ENCODE results near the gene SLC25A43.

Gene SLC25A43

GRCh38 chrX:119398974-119399771 lies at the start of gene SLC25A43:
Gene SLC25A43, plus strand, starts transcription at chrX:119399336. Its CDS starts 68 bp downstream, at chrX:119399404.
- TF ChIP-seq GATA2 (IDR thresholded peaks at IDR 0.05; ENCODE audit: low read depth, low read length) (no peak), GATA3 (IDR thresholded peaks at IDR 0.05; ENCODE audit: low read depth, low read length) (no peak)

- TF ChIP-seq GATA3 (IDR thresholded peaks at IDR 0.05; ENCODE audit: low read depth, low read length): no peak
- TF ChIP-seq GATA2 (IDR thresholded peaks at IDR 0.05; ENCODE audit: low read depth, low read length): no peak
Observed at GRCh38 chrX:119359618-119360382, 39.3 kb upstream of the SLC25A43 start.

- TF ChIP-seq GATA3 (IDR thresholded peaks at IDR 0.05; ENCODE audit: low read depth, low read length): no peak
- no peak for TF ChIP-seq GATA2 (IDR thresholded peaks at IDR 0.05; ENCODE audit: low read depth, low read length)
Observed at GRCh38 chrX:119363391-119363790, 35.7 kb upstream of the SLC25A43 start.

- TF ChIP-seq GATA3 (IDR thresholded peaks at IDR 0.05; ENCODE audit: low read depth, low read length): no peak
- no peak for TF ChIP-seq GATA2 (IDR thresholded peaks at IDR 0.05; ENCODE audit: low read depth, low read length)
Observed at GRCh38 chrX:119374736-119375135, 24.4 kb upstream of the SLC25A43 start.

GRCh38 chrX:119375561-119375960 lies 23.6 kb upstream of the SLC25A43 start:
- TF ChIP-seq GATA2 (IDR thresholded peaks at IDR 0.05; ENCODE audit: low read depth, low read length): no peak
- TF ChIP-seq GATA3 (IDR thresholded peaks at IDR 0.05; ENCODE audit: low read depth, low read length): no peak

GRCh38 chrX:119376312-119376711 lies 22.8 kb upstream of the SLC25A43 start:
- TF ChIP-seq GATA3 (IDR thresholded peaks at IDR 0.05; ENCODE audit: low read depth, low read length) (no peak), GATA2 (IDR thresholded peaks at IDR 0.05; ENCODE audit: low read depth, low read length) (no peak)

GRCh38 chrX:119381349-119381944 lies 17.7 kb upstream of the SLC25A43 start:
- no peak for TF ChIP-seq GATA3 (IDR thresholded peaks at IDR 0.05; ENCODE audit: low read depth, low read length)
- TF ChIP-seq GATA2 (IDR thresholded peaks at IDR 0.05; ENCODE audit: low read depth, low read length): no peak

GRCh38 chrX:119382606-119383005 lies 16.5 kb upstream of the SLC25A43 start:
- TF ChIP-seq GATA2 (IDR thresholded peaks at IDR 0.05; ENCODE audit: low read depth, low read length) (no peak), GATA3 (IDR thresholded peaks at IDR 0.05; ENCODE audit: low read depth, low read length) (no peak)

GRCh38 chrX:119389214-119389613 lies 9.9 kb upstream of the SLC25A43 start:
- TF ChIP-seq GATA3 (IDR thresholded peaks at IDR 0.05; ENCODE audit: low read depth, low read length) (no peak), GATA2 (IDR thresholded peaks at IDR 0.05; ENCODE audit: low read depth, low read length) (no peak)

- TF ChIP-seq GATA2 (IDR thresholded peaks at IDR 0.05; ENCODE audit: low read depth, low read length): no peak
- no peak for TF ChIP-seq GATA3 (IDR thresholded peaks at IDR 0.05; ENCODE audit: low read depth, low read length)
Observed at GRCh38 chrX:119389871-119390501, 9.2 kb upstream of the SLC25A43 start.

- TF ChIP-seq GATA3 (IDR thresholded peaks at IDR 0.05; ENCODE audit: low read depth, low read length): no peak
- no peak for TF ChIP-seq GATA2 (IDR thresholded peaks at IDR 0.05; ENCODE audit: low read depth, low read length)
Observed at GRCh38 chrX:119391279-119391678, 7.9 kb upstream of the SLC25A43 start.

GRCh38 chrX:119393144-119393543 lies 6.0 kb upstream of the SLC25A43 start:
- TF ChIP-seq GATA3 (IDR thresholded peaks at IDR 0.05; ENCODE audit: low read depth, low read length): no peak
- no peak for TF ChIP-seq GATA2 (IDR thresholded peaks at IDR 0.05; ENCODE audit: low read depth, low read length)

GRCh38 chrX:119398587-119398973 lies 556 bp upstream of the SLC25A43 start:
- no peak for TF ChIP-seq GATA2 (IDR thresholded peaks at IDR 0.05; ENCODE audit: low read depth, low read length)
- no peak for TF ChIP-seq GATA3 (IDR thresholded peaks at IDR 0.05; ENCODE audit: low read depth, low read length)

GRCh38 chrX:119399772-119400101 lies 601 bp downstream of the SLC25A43 start:
- no peak for TF ChIP-seq GATA3 (IDR thresholded peaks at IDR 0.05; ENCODE audit: low read depth, low read length)
- TF ChIP-seq GATA2 (IDR thresholded peaks at IDR 0.05; ENCODE audit: low read depth, low read length): no peak

Measured in SH-SY5Y (cell line).